GM12873 (cell line): ENCODE results near the gene IMMP2L.

ENCODE experiments used
- TF ChIP-seq, protein P1 (sequence below): IDR thresholded peaks from 2 replicates; pipeline ENCODE4 v1.5.1; 2012; ENCODE audit warnings: low read depth, mild to moderate bottlenecking, moderate library complexity, low read length, control low read depth; ENCODE audit not compliant: insufficient read depth; ENCODE audit errors: missing control alignments

IMMP2L gene

DNA sequence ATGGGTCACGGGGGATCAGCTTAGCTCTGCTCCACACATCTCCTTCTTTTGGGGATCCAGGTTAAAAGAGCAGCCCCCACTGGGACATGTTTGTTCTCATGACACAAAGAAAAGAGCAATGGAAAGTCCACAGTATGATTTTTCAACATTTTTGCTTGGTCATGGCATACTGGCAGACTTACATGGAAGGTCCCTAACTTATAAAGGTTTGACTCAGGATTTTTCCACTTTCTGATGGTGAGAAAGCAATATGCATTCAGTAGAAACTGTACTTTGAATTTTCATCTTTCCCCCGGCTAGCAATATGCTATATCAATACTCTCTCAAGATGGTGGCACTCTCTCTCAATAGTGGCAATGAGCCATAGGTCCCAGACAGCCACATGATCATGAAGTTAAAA lies 699.0 kb downstream of the IMMP2L start:
- TF ChIP-seq, protein P1, sequence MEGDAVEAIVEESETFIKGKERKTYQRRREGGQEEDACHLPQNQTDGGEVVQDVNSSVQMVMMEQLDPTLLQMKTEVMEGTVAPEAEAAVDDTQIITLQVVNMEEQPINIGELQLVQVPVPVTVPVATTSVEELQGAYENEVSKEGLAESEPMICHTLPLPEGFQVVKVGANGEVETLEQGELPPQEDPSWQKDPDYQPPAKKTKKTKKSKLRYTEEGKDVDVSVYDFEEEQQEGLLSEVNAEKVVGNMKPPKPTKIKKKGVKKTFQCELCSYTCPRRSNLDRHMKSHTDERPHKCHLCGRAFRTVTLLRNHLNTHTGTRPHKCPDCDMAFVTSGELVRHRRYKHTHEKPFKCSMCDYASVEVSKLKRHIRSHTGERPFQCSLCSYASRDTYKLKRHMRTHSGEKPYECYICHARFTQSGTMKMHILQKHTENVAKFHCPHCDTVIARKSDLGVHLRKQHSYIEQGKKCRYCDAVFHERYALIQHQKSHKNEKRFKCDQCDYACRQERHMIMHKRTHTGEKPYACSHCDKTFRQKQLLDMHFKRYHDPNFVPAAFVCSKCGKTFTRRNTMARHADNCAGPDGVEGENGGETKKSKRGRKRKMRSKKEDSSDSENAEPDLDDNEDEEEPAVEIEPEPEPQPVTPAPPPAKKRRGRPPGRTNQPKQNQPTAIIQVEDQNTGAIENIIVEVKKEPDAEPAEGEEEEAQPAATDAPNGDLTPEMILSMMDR: no peak

DNA sequence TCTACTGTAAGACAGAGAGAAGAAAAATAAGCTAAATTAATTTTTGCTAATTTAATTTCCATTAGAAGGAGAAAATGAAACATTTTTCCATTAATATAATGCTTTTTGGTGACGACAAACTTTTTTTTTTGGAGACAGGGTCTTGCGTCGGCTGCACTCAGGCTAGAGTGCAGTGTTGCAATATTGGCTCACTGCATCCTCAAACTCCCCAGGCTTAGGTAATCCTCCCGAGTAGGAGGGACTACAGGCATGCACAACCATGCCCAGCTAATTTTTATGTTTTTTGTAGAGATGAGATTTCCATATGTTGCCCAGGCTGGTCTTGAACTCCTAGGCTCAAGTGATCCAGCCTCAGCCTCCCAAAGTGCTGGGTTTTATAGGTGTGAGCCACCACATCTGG lies 701.1 kb downstream of the IMMP2L start:
- TF ChIP-seq, protein P1: no peak

DNA sequence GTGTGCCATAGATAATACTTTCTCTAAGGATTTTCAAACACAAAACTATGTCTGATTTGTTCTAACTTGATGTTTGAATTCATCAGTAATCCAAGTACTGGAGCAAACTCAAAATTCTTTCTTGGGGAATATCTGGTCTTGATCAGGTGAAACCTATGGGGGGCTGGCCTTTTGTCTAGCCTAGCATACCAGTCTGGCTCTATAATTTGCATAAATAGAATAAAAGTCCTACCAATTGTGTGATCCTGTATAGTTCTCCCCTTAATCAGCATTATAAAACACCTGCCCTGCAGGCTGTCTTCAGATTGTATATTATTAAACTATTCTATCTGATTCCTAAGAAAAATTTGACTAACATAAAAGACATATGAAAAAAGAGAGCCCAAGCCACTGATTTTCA lies 705.2 kb downstream of the IMMP2L start:
- TF ChIP-seq, protein P1: no peak

DNA sequence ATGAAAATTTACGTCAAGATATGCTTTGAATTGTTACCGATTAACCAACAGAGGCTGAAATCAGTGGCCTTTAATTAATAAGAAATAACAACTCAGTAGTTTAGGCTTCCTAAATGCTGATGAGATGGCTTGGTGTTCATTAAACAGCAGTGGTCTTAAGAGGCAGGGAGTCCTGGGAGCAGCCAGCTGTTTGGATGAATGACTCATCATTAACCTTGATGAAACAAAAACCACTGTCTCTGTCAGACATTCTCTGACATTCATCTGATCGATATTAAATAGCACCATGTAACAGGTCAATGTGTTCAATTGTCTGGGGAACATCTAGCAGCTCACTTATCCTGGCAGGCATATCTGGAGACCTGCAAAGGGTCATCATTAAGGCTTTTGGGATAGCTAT lies 705.6 kb downstream of the IMMP2L start:
- TF ChIP-seq, protein P1: no peak

DNA sequence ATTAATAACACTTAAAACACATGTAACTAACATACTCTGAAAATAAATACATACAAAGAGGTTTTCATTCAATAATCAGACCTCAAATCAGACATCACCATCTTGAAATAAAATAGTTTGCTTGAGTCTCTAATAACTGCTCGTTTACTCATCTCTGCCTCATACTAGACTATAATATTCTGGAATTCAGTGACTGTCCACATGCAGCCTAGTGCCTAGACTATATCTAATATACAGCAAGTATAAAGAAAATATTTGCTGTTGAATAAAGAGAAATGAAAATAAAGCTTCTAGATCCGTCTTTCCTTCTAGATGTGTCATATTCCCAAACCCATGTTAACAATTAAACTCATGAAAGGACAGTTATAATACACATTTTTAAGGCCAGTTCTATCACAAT lies 707.6 kb downstream of the IMMP2L start:
- TF ChIP-seq, protein P1: no peak

DNA sequence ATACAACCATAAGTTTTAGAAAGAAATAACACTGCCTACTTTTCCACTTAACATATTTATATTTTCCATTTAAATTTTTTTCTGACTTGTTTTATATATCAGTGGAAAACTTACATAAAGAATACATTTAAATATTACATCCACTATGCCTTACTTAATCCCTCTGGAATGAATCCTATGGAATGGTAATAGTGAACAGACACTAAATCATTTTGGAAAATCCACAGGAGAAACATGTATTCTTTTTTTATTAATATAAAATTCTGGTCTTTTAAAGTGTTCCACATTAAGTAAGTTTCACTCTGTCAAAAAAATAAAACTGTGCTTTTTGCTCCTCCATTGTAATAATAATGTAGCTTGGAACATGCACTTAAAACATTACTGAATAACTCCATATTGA lies 708.1 kb downstream of the IMMP2L start:
- TF ChIP-seq, protein P1: no peak

DNA sequence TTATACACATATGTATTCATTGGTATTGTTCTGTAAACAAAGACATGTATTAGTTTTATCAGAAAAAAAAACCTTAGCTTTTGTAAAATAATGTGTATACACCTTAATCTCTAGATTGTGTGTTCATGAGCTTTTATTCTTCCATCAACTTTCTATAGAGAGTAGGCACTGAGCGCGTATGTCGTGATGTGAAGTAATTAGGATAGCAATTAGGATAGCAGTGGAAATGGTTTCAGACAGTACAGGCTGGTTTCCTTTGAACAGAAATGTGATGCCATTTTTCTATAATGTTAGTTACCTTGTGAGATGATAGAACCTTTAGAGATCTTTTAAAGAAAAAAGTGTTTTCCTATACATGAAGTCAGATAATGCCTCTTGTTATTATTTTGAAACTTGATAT lies 709.0 kb downstream of the IMMP2L start:
- TF ChIP-seq, protein P1: no peak

DNA sequence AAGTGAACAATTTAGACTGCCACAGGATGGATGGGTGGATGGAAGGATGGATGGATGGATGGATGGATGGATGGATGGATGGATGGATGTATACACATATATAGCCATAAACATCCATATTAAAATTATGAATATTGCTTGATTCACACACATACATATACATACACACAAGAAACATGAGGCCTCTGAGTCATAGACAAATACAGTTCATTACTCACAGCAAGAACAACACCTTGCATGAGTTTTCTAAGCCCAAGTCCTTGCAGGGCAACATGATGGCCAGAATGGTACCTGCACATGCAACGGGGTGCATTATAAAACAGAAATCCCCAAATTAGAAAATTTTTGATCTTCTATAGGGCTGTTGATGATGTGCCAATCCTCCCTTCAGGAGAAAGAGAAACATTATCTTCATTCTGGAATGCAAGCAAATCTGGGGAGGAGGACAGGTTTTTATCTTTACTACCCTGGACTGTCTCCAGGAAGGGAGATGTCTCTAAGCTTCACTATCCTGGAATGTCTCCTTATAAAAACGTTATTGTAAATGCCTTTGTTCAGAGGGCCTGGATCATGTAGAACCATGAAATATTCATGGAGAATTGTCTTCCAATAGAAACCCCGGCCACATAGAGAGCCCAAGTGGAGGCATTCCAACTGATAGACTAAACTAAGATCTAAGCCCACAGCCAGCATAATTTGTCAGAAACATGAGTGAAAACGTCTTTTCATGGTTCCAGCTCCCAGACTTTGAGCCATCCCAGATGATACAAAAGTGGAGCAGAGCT lies 709.9 kb downstream of the IMMP2L start:
- TF ChIP-seq, protein P1: no peak
